Measurements from ENCODE around the gene MAD1L1. TPM values are rescaled to one million over a fixed set of nuclear protein-coding genes. Genes with fewer than 3 reads are reported as not detected.

Gene MAD1L1
- total and polyA plus RNA-seq, 2 of the 13 experiments (the other 11 are each of a cell fraction or from before 2014, with no cell fraction given), result 17.4 to 64.7 TPM

- Histone ChIP-seq H3K27me3 (ENCODE audit: control insufficient read depth in 1 of 2, insufficient read depth in 2 of 2, low read length in 2 of 2) (no peaks in the 10 kb centered on the region), H3K79me2 (ENCODE audit: insufficient read depth, low read length) (peaks cover 12% of the 10 kb centered on the region), H3K4me2 (ENCODE audit: low read depth, low read length) (no peak overlapping the region), H3K36me3 (replicated peaks in 1 of 2; ENCODE audit: control insufficient read depth in 1 of 2, insufficient read depth in 2 of 2, low read length in 2 of 2) (peaks cover 6 to 29% of the 10 kb centered on the region in 2 experiments; a peak in 4 of 5 replicates), H3K9ac (ENCODE audit: insufficient read depth, low read depth, low read length) (no peak overlapping the region), H2AFZ (ENCODE audit: low read length) (no peak overlapping the region), H3K27ac (ENCODE audit: extremely low read length, insufficient read depth, low read length) (no peak overlapping the region), H4K20me1 (ENCODE audit: insufficient read depth, low read length) (no peaks in the 10 kb centered on the region), H3K4me3 (replicated peaks in 1 of 3; ENCODE audit: insufficient read depth in 1 of 3, low read depth in 2 of 3, low read length in 3 of 3) (no peak overlapping the region), H3K4me1 (ENCODE audit: insufficient read depth, low read length) (0 out of 2 replicates have a peak, but pooled peaks cover 8% of the 10 kb centered on the region), H3K9me3 (ENCODE audit: low read length) (peaks cover 5% of the 10 kb centered on the region)
- in situ Hi-C loops (cut with HindIII; ENCODE audit: extremely low pct_ligation_motif_present, low pct_unique_long_range_greater_than_20kb), result no loop called here
- intact Hi-C loops (cut with micrococcal nuclease; ENCODE audit: unreplicated experiment), result no loop called here
- TF ChIP-seq SALL2 (CRISPR knock-in tag; IDR thresholded peaks at IDR 0.05) (no peak), ADNP (CRISPR knock-in tag; IDR thresholded peaks at IDR 0.05) (no peak), NKX3-1 (CRISPR knock-in tag; IDR thresholded peaks at IDR 0.05) (no peak), PHF21A (CRISPR knock-in tag; IDR thresholded peaks at IDR 0.05) (no peak)
- WGBS (ENCODE audit: low lambda C conversion rate), result 95% methylated on average over 10 of the region's 10 CpGs
- FAIRE-seq (no peak), DNase-seq (ENCODE audit: low spot score) (no peak), ATAC-seq (no peak)
- POLR2A ChIA-PET, result no interaction called here
- no TSS peak for BruUV-seq (replicated peaks)
- CTCF ChIA-PET (ENCODE audit: low intra/inter-chr PET ratio, low total read pairs), result no interaction called here
These were observed 42.2 kb downstream of the MAD1L1 start for GRCh38 chr7:2190531-2190930.

GRCh38 chr7:2186166-2186565, 46.6 kb downstream of the MAD1L1 start:
- in situ Hi-C loops (cut with HindIII; ENCODE audit: extremely low pct_ligation_motif_present, low pct_unique_long_range_greater_than_20kb) (no loop called here), intact Hi-C loops (cut with micrococcal nuclease; ENCODE audit: unreplicated experiment) (no loop called here)
- H3K4me1 ChIP-seq (ENCODE audit: insufficient read depth, low read length), result no peaks in the 10 kb centered on the region
- H3K9me3 ChIP-seq (ENCODE audit: low read length), result no peaks in the 10 kb centered on the region
- WGBS (ENCODE audit: low lambda C conversion rate), result 95% methylated on average over 4 of the region's 4 CpGs
- H3K27ac ChIP-seq (ENCODE audit: extremely low read length, insufficient read depth, low read length), result no peak overlapping the region
- CTCF ChIA-PET (ENCODE audit: low intra/inter-chr PET ratio, low total read pairs), result no interaction called here
- BruUV-seq (replicated peaks), result no TSS peak
- no peak overlapping the region for H3K4me2 ChIP-seq (ENCODE audit: low read depth, low read length)
- no peaks in the 10 kb centered on the region for H4K20me1 ChIP-seq (ENCODE audit: insufficient read depth, low read length)
- H3K36me3 ChIP-seq (replicated peaks in 1 of 2; ENCODE audit: control insufficient read depth in 1 of 2, insufficient read depth in 2 of 2, low read length in 2 of 2), result peaks cover 2 to 29% of the 10 kb centered on the region in 2 experiments; a peak in 4 of 5 replicates
- FAIRE-seq, result no peak
- no peak overlapping the region for H3K9ac ChIP-seq (ENCODE audit: insufficient read depth, low read depth, low read length)
- no peak for ATAC-seq
- peaks cover 4% of the 10 kb centered on the region for H3K79me2 ChIP-seq (ENCODE audit: insufficient read depth, low read length)
- H3K4me3 ChIP-seq (replicated peaks in 1 of 3; ENCODE audit: insufficient read depth in 1 of 3, low read depth in 2 of 3, low read length in 3 of 3), result no peak overlapping the region
- H2AFZ ChIP-seq (ENCODE audit: low read length), result no peak overlapping the region
- no peaks in the 10 kb centered on the region for H3K27me3 ChIP-seq (ENCODE audit: control insufficient read depth in 1 of 2, insufficient read depth in 2 of 2, low read length in 2 of 2)
- DNase-seq (ENCODE audit: low spot score), result no peak
- POLR2A ChIA-PET, result no interaction called here
- TF ChIP-seq JUNB (CRISPR knock-in tag; IDR thresholded peaks at IDR 0.05; ENCODE audit: borderline replicate concordance), result no peak
- no peak for TF ChIP-seq HNF4A (CRISPR knock-in tag; IDR thresholded peaks at IDR 0.05)
- no peak for TF ChIP-seq ZNF710 (CRISPR knock-in tag; IDR thresholded peaks at IDR 0.05; ENCODE audit: borderline replicate concordance)
- no peak for TF ChIP-seq ZNF124 (CRISPR knock-in tag; IDR thresholded peaks at IDR 0.05)
- no peak for TF ChIP-seq ZNF431 (CRISPR knock-in tag; IDR thresholded peaks at IDR 0.05; ENCODE audit: borderline replicate concordance, low read depth)
- no peak for TF ChIP-seq ZSCAN25 (CRISPR knock-in tag; IDR thresholded peaks at IDR 0.05)
- no peak for TF ChIP-seq CENPBD1 (CRISPR knock-in tag; IDR thresholded peaks at IDR 0.05; ENCODE audit: borderline replicate concordance, low read depth)
- TF ChIP-seq PHF20 (CRISPR knock-in tag; IDR thresholded peaks at IDR 0.05), result no peak
- no peak for TF ChIP-seq TOPORS (CRISPR knock-in tag; IDR thresholded peaks at IDR 0.05)
- TF ChIP-seq ETV6 (CRISPR knock-in tag; conservative IDR thresholded peaks at IDR 0.05), result no peak
- no peak for TF ChIP-seq JDP2 (CRISPR knock-in tag; IDR thresholded peaks at IDR 0.05; ENCODE audit: borderline replicate concordance)
- no peak for TF ChIP-seq ZBTB34 (CRISPR knock-in tag; IDR thresholded peaks at IDR 0.05)

All from HepG2 (cell line).